H1 (cell line): Measurements from ENCODE around the gene CSRP1. TPM values are rescaled to one million over a fixed set of nuclear protein-coding genes. Genes with fewer than 3 reads are reported as not detected.
"Not testable (repeated sequence)": the region's sequence is repeated elsewhere in the genome, so short reads cannot be mapped to it uniquely, and the experiment has no call there.

ENCODE experiments used
- CTCF ChIA-PET: fragments of 300-600 bp; sonication (Branson Sonifier 250); formaldehyde crosslinking; loops from one replicate; lab custom pipeline; 2021; ENCODE audit not compliant: partially characterized antibody; lab: Charles Lee
- POLR2A ChIA-PET: fragments of 300-600 bp; sonication (Branson Sonifier 250); formaldehyde crosslinking; loops from one replicate; lab custom pipeline; 2021; ENCODE audit warnings: inconsistent platforms; ENCODE audit not compliant: partially characterized antibody; lab: Charles Lee
- DNase-seq, 2 experiments: peaks; one replicate each; pipeline versions ENCODE4 v3.0.0 to v3.0.0-alpha.2; 2010 to 2022; ENCODE audit warnings: low spot score in 2 of 2, low read depth in 1 of 2, mixed read lengths in 1 of 2
- FAIRE-seq: peaks from 2 replicates; lab custom pipeline; 2011; peaks lifted over from hg19 to GRCh38; lab: Jason Lieb, UNC
- H2AFZ ChIP-seq: 2 replicates; pipeline ENCODE4 v1.8.1; 2012; ENCODE audit warnings: low read length, inconsistent platforms
- H2AK5ac ChIP-seq: 2 replicates; pipeline ENCODE4 v1.6.1; 2013; ENCODE audit warnings: low read depth, low read length
- H2BK120ac ChIP-seq: replicated peaks from 2 replicates; pipeline ENCODE3; 2013; ENCODE audit warnings: low read depth, low read length, inconsistent platforms
- H2BK12ac ChIP-seq: 2 replicates; pipeline ENCODE4 v1.6.1; 2013; ENCODE audit warnings: low read depth, low read length
- H2BK15ac ChIP-seq: 2 replicates; pipeline ENCODE4 v1.6.1; 2013; ENCODE audit warnings: low read length
- H2BK20ac ChIP-seq: 2 replicates; pipeline ENCODE4 v1.6.1; 2013; ENCODE audit warnings: low read length
- H2BK5ac ChIP-seq: 2 replicates; pipeline ENCODE4 v1.6.1; 2013; ENCODE audit warnings: low read depth, low read length
- H3K14ac ChIP-seq: 2 replicates; pipeline ENCODE4 v1.6.1; 2013; ENCODE audit warnings: inconsistent platforms; ENCODE audit not compliant: insufficient read length
- H3K18ac ChIP-seq: 2 replicates; pipeline ENCODE4 v1.6.1; 2013; ENCODE audit warnings: low read length; ENCODE audit errors: extremely low read depth
- H3K23ac ChIP-seq: 2 replicates; pipeline ENCODE4 v1.6.1; 2013; ENCODE audit warnings: inconsistent platforms; ENCODE audit not compliant: insufficient read length
- H3K23me2 ChIP-seq: 2 replicates; pipeline ENCODE4 v1.6.1; 2013; ENCODE audit warnings: low read depth, low read length
- H3K27ac ChIP-seq: 2 replicates; pipeline ENCODE4 v1.6.1; 2011; ENCODE audit warnings: low read depth, low read length, inconsistent platforms
- H3K27me3 ChIP-seq, 4 experiments: replicated peaks in 1 of 4; 1 replicate in 1 of 4; 2 replicates in 3 of 4; pipeline versions ENCODE4 v1.6.1 to v1.8.1; 2011 to 2013; ENCODE audit warnings: low read length in 3 of 4, mild to moderate bottlenecking in 3 of 4, inconsistent platforms in 2 of 4, mixed read lengths in 2 of 4, moderate library complexity in 1 of 4; ENCODE audit not compliant: control insufficient read depth in 3 of 4, insufficient read depth in 3 of 4; ENCODE audit errors: extremely low read depth in 1 of 4
- H3K36me3 ChIP-seq, 4 experiments: 2 replicates each; pipeline versions ENCODE4 v1.6.1 to v1.8.1; 2011 to 2013; ENCODE audit warnings: mild to moderate bottlenecking in 4 of 4, low read length in 3 of 4, moderate library complexity in 2 of 4, control low read depth in 1 of 4, inconsistent platforms in 1 of 4; ENCODE audit not compliant: insufficient read depth in 4 of 4, control insufficient read depth in 2 of 4
- H3K4ac ChIP-seq: replicated peaks from 2 replicates; pipeline ENCODE3; 2013; ENCODE audit warnings: low read length, low read depth, mixed read lengths, inconsistent platforms; ENCODE audit not compliant: insufficient read length
- H3K4me1 ChIP-seq, 4 experiments: replicated peaks in 1 of 4; 1 replicate in 1 of 4; 2 replicates in 3 of 4; pipeline versions ENCODE4 v1.6.1 to v1.8.1; 2011 to 2013; ENCODE audit warnings: low read length in 3 of 4, inconsistent platforms in 2 of 4, mixed read lengths in 1 of 4; ENCODE audit not compliant: insufficient read depth in 4 of 4, control insufficient read depth in 3 of 4
- H3K4me2 ChIP-seq, 2 experiments: 2 replicates each; pipeline versions ENCODE4 v1.6.1 to v1.8.1; 2011 to 2013; ENCODE audit warnings: low read depth in 2 of 2, low read length in 2 of 2, control low read depth in 1 of 2, inconsistent platforms in 1 of 2, mild to moderate bottlenecking in 1 of 2; ENCODE audit not compliant: insufficient read depth in 1 of 2
- H3K4me3 ChIP-seq, 4 experiments: fragments of 200-600, 300-600 bp in 1 of 4; sonication (generic), shearing (Covaris generic), sonication (Bioruptor Twin) in 1 of 4; 2 replicates each; pipeline versions ENCODE4 v1.5.1 to v1.8.1; 2011 to 2016; ENCODE audit warnings: low read length in 4 of 4, low read depth in 3 of 4, control low read depth in 2 of 4, inconsistent platforms in 2 of 4, mild to moderate bottlenecking in 2 of 4, mixed read lengths in 1 of 4, moderate library complexity in 1 of 4; ENCODE audit not compliant: insufficient read depth in 2 of 4; ENCODE audit errors: extremely low read depth in 1 of 4
- H3K56ac ChIP-seq: replicated peaks from 2 replicates; pipeline ENCODE3; 2013; ENCODE audit warnings: low read depth, mild to moderate bottlenecking, mixed read lengths, low read length, inconsistent platforms; ENCODE audit not compliant: insufficient read length
- H3K79me1 ChIP-seq: 2 replicates; pipeline ENCODE4 v1.6.1; 2013; ENCODE audit warnings: low read depth, low read length, control low read depth
- H3K79me2 ChIP-seq, 2 experiments: 2 replicates each; pipeline versions ENCODE4 v1.6.1 to v1.8.1; 2012 to 2013; ENCODE audit warnings: low read length in 2 of 2, mild to moderate bottlenecking in 2 of 2, inconsistent platforms in 1 of 2; ENCODE audit not compliant: insufficient read depth in 2 of 2, control insufficient read depth in 1 of 2
- H3K9ac ChIP-seq, 4 experiments: replicated peaks in 1 of 4; 1 replicate in 1 of 4; 2 replicates in 3 of 4; pipeline versions ENCODE4 v1.6.1 to v1.8.1; 2011 to 2013; ENCODE audit warnings: low read depth in 3 of 4, low read length in 3 of 4, control low read depth in 2 of 4, mild to moderate bottlenecking in 2 of 4, moderate library complexity in 2 of 4, inconsistent platforms in 1 of 4; ENCODE audit errors: extremely low read depth in 1 of 4
- H3K9me3 ChIP-seq, 2 experiments: 2 replicates each; pipeline versions ENCODE4 v1.6.1 to v1.8.1; 2012 to 2013; ENCODE audit warnings: mild to moderate bottlenecking in 2 of 2, moderate library complexity in 2 of 2, control low read depth in 1 of 2, inconsistent platforms in 1 of 2, low read depth in 1 of 2, low read length in 1 of 2, mixed read lengths in 1 of 2; ENCODE audit not compliant: insufficient read depth in 2 of 2
- H4K20me1 ChIP-seq, 2 experiments: replicated peaks in 1 of 2; 2 replicates each; pipeline versions ENCODE3 to v1.8.1; 2011 to 2013; ENCODE audit warnings: inconsistent platforms in 2 of 2, low read length in 2 of 2, mild to moderate bottlenecking in 1 of 2; ENCODE audit not compliant: insufficient read depth in 2 of 2, control insufficient read depth in 1 of 2
- H4K5ac ChIP-seq: 2 replicates; pipeline ENCODE4 v1.6.1; 2013; ENCODE audit warnings: low read length, low read depth, mixed read lengths, inconsistent platforms; ENCODE audit not compliant: insufficient read length
- H4K8ac ChIP-seq: 2 replicates; pipeline ENCODE4 v1.8.0; 2013; ENCODE audit warnings: mild to moderate bottlenecking, moderate library complexity, low read length, inconsistent platforms; ENCODE audit not compliant: insufficient read depth; ENCODE audit errors: extremely low read depth
- H4K91ac ChIP-seq: replicated peaks from 2 replicates; pipeline ENCODE3; 2013; ENCODE audit warnings: low read length, mixed read lengths, inconsistent platforms; ENCODE audit not compliant: insufficient read length
- whole genome bisulfite sequencing, 2 experiments: shearing (Covaris generic) in 1 of 2; methylation state at CpG; one replicate each; pipeline versions ENCODE4 v1.1.6 to v1.1.7; 2013 to 2015; ENCODE audit warnings: low lambda C conversion rate in 2 of 2, mixed read lengths in 2 of 2, inconsistent platforms in 1 of 2, low coverage in 1 of 2, missing lambda C conversion rate in 1 of 2; ENCODE audit not compliant: insufficient replicate concordance in 2 of 2, insufficient coverage in 1 of 2, insufficient read length in 1 of 2; ENCODE audit errors: extremely low coverage in 1 of 2, missing lambda C conversion rate in 1 of 2; 5-methylcytosine and 5-hydroxymethylcytosine counted together
- polyA plus RNA-seq, 7 experiments: library from polyadenylated mRNA; depleted of rRNA in 3 of 7; stranded (reverse) in 5 of 7; unstranded in 2 of 7; fragments of >200 nt in 5 of 7; fragments of 200-250 nt in 2 of 7; gene quantifications; 1 replicate in 5 of 7; 2 replicates in 1 of 7; 4 replicates in 1 of 7; pipeline versions ENCODE4 v1.2.1 to v1.2.3, GENCODE V29; 2011 to 2013; ENCODE audit warnings: missing spikeins in 2 of 7, mixed read lengths in 2 of 7
- total RNA-seq: library from RNA; stranded (reverse); fragmentation: NEBNext Ultra II Directional; extraction: Animal tissue kit (Norgen Biotek cat#: 25700); gene quantifications from 2 replicates; pipeline ENCODE4 v1.2.1, GENCODE V29; 2021

CSRP1 gene
- total and polyA plus RNA-seq, 2 of the 8 experiments (the other 6 are each of a cell fraction or from before 2014, with no cell fraction given) = 14.2 to 22.3 TPM

DNA sequence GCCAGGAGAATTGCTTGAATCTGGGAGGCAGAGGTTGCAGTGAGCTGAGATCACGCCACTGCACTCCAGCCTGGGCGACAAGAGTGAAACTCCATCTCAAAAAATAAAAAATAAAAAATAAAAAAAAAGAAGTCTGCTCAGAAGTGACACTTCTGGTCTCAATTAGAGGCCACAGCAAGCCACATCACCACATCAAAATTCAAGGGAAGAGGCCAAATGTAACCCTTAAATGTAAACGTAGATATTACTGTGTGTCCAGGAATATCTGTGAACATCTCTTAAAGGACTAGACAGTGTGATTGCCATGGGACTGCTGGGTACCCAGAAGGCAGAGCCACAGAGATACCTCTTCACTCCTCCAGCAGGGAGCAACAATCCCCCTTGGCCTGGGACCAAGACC lies 28.3 kb downstream of the CSRP1 start:
- DNase-seq, H4K8ac ChIP-seq, H3K79me1 ChIP-seq, H3K4ac ChIP-seq, H3K23me2 ChIP-seq, H3K4me3 ChIP-seq, H3K36me3 ChIP-seq, H3K56ac ChIP-seq, H2AFZ ChIP-seq, H4K5ac ChIP-seq, H2BK5ac ChIP-seq, H3K4me1 ChIP-seq, H3K23ac ChIP-seq, H2BK12ac ChIP-seq, H3K9me3 ChIP-seq, H2BK15ac ChIP-seq, H2AK5ac ChIP-seq, H4K91ac ChIP-seq, H2BK20ac ChIP-seq, FAIRE-seq, H3K9ac ChIP-seq, H3K27ac ChIP-seq, H4K20me1 ChIP-seq, H3K14ac ChIP-seq, H3K79me2 ChIP-seq, H3K18ac ChIP-seq, H2BK120ac ChIP-seq, H3K4me2 ChIP-seq: not testable (repeated sequence)
- WGBS, 2 experiments = 87% methylated on average over 3 of the region's 3 CpGs; no CpG with 5 or more reads in 1 of the 2 experiments
- POLR2A ChIA-PET = interaction anchor here (2.2 kb wide), 1 partner anchor 9 kb away, joined by 8 read pairs; the partner anchor contains the start of gene PHLDA3
- CTCF ChIA-PET = interaction anchor here (2.0 to 16.7 kb wide), 7 partner anchors 7 to 55 kb away, joined by 5 to 445 read pairs (median 96); partner anchors contain the start of genes CSRP1, NAV1 and PHLDA3
- peaks cover 0 to 12% (median 7%) of the 10 kb centered on the region in 4 experiments; a peak in 6 of 7 replicates for H3K27me3 ChIP-seq
